COLO668 (cell line): ENCODE data around the gene OR51V1.

Experiments used
- DNase-seq: peaks from one replicate; lab custom pipeline; 2025; ENCODE audit not compliant: unreplicated experiment; lab: John Stamatoyannopoulos, UW

The OR51V1 gene

GRCh38 chr11:5231111-5231510 lies 30.6 kb upstream of the OR51V1 start:
- DNase-seq = no peak

DNA sequence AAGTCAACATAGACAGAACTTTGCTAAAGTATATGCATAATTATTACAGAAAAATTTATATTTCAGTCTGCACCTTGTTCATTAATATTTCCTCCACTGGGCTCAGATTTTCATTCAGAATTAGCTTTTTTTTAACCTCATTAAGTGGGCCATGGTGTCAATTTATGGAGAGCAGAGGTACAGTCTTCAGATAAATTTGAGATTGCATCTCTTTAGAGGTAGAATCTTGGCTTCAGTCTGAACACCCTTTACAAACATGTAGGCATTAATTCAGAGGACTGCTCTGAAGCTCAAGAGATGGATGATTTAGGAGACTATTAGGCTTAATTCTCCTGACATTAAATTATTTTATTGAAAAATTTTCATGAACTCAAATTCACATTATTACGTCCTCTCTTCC lies 29.8 kb upstream of the OR51V1 start:
- DNase-seq = no peak

DNA sequence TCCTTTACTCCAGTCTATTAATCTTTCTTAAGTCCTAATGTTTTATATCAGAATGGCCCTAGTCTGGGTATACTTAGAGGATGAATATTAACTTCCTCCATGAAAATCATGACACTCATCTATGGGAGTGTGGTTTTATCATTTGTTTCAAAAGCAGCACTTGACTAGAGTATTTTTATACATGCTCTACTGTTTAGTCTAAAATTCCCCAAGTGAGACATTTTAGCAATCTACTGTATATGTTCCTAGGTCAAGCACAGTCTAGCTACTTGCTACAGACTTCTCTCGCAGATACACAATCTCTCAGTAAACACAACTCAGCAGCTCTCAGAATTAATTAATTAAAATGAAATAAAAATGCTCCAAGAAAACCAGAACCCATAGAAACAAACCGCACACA lies 29.3 kb upstream of the OR51V1 start:
- DNase-seq = no peak

DNA sequence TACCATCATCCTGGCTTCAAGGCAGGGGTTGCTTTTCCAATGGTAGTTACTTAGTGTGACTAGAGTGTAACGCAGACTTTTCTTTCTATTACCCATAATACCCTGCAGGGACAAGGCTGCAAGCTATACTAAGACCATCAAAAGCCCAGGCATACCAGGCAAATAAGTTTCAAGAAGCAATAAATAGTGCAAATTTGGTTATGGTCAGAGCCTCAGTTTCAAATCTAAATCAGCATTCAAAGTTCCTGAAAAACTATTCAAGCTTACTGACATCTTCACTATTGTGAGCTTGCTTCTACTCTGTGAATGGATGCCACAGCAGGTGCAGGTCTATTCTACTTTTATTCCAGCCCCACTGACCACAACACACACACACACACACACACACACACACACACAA lies 28.9 kb upstream of the OR51V1 start:
- DNase-seq = no peak

GRCh38 chr11:5228124-5228523 lies 27.6 kb upstream of the OR51V1 start:
- DNase-seq = no peak

- DNase-seq = no peak
Observed at GRCh38 chr11:5227681-5228080, 27.2 kb upstream of the OR51V1 start.

DNA sequence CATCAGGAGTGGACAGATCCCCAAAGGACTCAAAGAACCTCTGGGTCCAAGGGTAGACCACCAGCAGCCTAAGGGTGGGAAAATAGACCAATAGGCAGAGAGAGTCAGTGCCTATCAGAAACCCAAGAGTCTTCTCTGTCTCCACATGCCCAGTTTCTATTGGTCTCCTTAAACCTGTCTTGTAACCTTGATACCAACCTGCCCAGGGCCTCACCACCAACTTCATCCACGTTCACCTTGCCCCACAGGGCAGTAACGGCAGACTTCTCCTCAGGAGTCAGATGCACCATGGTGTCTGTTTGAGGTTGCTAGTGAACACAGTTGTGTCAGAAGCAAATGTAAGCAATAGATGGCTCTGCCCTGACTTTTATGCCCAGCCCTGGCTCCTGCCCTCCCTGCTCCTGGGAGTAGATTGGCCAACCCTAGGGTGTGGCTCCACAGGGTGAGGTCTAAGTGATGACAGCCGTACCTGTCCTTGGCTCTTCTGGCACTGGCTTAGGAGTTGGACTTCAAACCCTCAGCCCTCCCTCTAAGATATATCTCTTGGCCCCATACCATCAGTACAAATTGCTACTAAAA lies 26.3 kb upstream of the OR51V1 start, which contains the start of gene HBB:
HBB (minus strand) TSS at position 340 of the 579 bp plus-strand sequence; CDS start at position 290, 50 bp downstream.
- no peak for DNase-seq

DNA sequence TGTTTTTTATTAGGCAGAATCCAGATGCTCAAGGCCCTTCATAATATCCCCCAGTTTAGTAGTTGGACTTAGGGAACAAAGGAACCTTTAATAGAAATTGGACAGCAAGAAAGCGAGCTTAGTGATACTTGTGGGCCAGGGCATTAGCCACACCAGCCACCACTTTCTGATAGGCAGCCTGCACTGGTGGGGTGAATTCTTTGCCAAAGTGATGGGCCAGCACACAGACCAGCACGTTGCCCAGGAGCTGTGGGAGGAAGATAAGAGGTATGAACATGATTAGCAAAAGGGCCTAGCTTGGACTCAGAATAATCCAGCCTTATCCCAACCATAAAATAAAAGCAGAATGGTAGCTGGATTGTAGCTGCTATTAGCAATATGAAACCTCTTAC lies 25.0 kb upstream of the OR51V1 start:
- no peak for DNase-seq

GRCh38 chr11:5224538-5225479 lies 24.3 kb upstream of the OR51V1 start:
- no peak for DNase-seq

DNA sequence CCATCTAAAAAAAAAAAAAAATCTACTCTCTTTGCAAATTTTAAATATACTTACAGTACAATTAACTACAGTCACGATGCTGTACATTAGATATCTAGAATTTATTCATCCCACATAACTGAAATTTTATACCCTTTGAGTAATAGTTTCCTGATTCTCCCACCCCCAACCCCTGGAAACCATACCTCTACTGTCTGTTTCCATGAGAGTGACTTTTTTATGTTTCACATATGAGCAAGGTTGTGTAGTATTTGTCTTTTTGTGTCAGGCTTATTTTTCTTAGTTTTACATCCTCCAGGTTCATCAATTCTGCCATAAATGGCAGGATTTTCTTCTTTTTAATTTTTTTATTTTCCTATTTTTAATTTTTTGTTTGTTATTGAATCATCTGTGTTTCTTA lies 23.2 kb upstream of the OR51V1 start:
- no peak for DNase-seq

- DNase-seq = no peak
Observed at GRCh38 chr11:5223146-5223545, 22.7 kb upstream of the OR51V1 start.

DNA sequence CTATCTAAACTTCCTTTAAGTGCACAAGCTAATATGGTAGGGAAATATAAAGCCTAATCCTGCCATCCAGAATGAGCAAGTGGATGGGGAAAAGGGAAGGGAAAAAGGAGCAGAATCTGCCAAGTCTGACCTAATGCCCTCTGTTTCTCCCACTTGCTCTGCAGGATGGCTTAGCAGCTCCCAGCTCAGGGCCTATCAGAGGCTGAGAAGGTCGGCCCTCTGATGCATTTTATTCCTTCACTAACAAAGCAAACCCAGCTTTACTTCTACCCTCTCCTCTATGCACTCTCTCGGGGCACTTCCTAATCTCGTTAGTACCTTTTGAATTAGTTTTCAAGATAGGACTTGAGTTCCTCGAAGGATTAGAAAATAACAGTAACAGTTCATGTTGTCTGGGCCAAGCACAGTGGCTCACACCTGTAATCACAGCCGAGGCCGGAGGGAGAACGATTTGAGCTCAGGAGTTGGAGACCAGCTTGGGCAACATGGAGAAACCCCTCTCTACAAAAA lies 9.9 kb upstream of the OR51V1 start:
- DNase-seq = no peak

DNA sequence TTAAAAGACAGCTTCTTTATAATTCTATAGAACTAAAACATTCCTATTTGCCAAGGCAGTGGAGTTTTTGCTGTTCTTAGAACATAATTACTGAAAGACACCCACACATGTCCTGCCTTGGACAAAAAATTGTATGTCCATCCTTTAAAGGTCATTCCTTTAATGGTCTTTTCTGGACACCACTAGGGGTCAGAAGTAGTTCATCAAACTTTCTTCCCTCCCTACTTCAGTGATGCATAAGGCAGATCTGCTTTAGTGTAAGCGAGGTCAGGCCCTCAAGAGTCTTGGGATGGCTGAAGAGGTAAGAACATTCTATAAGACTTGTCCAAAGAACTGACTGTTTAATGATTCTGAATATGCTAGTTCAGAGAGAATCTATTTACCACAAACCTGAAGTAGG lies 4.3 kb upstream of the OR51V1 start:
- no peak for DNase-seq

DNA sequence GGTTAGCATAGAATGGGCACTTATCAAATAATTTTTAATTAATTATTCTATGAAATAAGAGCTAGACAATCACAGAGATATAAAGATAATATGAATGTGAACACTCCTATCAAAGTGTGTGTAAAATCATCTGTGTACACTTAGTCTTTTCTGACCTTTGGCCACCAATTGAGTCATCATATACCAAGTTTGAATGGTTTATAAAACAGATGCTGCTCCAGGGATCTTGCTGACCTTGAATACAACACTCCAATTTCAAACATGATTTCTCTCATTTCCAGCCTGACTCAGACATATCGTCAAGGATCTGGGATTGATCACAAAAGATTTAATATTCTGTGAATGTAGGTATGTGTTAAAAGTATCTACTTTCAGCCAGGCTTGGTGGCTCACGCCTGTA lies 2.9 kb upstream of the OR51V1 start:
- no peak for DNase-seq

- no peak for DNase-seq
Observed at GRCh38 chr11:5198285-5198684, 2.2 kb downstream of the OR51V1 start.

DNA sequence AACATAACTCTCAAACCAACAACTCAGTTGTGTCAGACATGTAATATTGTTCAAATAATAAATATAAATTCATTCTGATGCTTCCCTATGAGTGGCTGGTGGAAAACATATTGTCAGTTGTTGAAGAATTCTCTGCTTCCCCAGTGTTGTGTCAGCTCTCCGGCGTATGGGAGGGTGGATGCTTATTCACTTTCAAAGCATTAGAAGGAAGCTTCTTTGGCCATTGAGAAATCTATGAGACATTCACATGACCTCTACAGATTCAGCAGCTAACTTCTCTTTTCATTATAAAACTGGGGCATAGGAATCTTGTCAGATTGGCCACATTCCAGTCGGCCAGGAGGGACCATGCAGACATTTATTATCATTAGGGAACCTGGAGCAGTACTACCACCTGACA lies 2.9 kb downstream of the OR51V1 start:
- DNase-seq = no peak

DNA sequence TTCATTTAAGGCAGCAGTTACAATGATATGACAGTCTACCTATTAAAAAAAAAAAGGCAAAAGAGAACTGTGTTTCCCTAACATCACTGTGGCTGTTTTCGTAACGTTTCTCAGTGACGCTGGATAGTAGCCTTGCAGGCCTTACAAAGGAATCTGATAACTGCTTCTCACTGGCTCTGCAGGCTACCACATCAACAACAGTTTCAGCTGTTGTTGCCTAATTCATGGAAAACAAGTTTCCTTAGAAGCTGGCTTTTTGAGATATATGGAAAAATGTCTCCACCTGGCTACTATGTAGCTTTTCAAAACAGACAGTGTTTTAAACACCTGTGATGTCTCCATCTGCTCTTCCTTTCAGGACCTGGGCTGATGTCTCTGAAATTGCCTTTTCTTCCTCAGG lies 3.8 kb downstream of the OR51V1 start:
- no peak for DNase-seq

DNA sequence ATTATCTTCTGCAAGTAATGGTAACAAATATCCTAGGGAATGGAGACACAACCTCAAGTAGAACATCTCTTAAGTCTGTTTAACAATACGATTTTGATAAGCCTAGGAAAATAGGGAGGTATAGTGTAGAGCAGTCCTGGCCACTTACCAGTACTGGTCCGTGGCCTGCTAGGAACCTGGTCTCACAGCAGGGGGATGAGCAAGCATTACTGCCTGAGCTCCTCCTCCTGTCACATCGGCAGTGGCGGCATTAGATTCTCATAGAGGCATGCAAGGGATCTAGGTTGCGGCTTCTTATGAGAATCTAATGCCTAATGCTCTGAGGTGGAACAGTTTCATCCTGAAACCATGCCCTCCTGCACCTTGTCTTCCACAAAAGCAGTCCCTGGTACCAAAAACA lies 4.4 kb downstream of the OR51V1 start:
- DNase-seq = no peak

DNA sequence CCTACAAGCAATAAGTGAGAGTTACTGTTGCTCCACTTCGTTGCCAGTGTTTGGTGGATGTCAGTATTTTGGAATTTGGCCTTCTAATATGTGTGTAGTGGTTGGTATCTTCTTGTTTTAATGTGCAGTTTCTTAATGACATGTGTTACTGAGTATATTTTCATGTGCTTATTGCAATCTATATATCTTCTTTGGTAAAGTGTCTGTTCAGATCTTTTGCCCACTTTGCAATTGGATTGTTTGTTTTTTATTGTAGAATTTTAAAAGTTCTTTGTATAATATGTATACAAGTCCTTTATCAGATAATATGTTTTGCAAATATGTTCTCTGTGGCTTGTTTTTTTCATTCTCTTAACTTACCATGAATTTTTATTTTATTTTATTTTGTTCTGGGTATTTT lies 7.7 kb downstream of the OR51V1 start:
- DNase-seq = no peak

DNA sequence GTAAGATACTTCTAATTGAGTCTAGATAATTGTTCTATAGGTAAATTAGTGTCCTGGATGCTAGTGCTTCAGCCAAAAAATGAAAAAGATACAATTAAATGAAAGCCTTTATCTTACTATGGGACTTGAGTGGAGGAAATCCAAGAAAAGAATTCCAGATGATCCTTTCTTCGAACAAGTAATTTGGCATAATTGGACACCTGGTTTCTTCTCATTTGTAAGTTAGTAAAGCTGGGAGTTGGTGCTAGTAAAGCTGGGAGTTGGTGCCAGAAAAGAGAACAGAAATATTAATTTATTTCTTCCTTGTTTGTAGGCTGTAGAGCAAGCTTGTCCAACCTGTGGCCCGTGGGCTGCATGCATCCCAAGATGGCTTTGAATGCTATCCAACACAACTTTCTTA lies 12.3 kb downstream of the OR51V1 start:
- no peak for DNase-seq

DNA sequence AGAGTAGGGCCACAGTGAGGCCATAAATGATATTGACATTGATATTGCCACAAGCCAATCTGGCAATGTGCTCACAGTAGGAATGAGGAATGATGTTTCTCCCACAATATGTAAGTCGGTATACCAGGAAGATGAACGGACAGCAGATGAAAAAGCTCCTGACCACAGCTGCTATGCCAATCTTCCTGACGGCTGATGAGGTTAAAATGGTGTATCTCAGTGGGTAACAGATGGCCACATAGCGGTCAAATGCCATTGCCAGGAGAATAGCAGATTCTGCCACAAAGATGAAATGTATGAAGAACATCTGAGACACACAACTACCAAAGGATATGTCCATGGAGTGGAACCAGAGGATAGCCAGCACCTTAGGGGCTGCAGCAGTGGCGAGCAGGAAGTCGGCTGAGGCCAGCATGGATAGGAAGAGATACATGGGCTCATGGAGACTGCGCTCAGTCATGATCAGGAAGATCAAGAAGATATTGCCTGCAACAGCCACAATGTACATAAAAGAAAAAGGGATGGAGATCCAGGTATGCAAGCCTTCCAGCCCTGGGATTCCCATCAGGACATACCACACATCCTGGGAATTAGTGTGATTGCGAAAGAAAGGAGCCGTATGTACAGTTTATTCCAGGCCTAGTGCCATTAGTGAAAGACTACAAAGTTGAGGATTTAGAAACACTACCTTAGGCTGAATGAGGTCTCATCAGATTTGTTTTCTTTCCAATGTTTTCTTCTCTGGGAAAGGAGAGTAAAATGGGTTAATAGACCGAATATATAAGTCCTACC lies 22.2 kb downstream of the OR51V1 start:
- DNase-seq = no peak

- DNase-seq = no peak
Observed at GRCh38 chr11:5174934-5175333, 25.5 kb downstream of the OR51V1 start.
